MCF 10A (cell line): Measurements from ENCODE around the gene CIAO1. TPM values are rescaled to one million over a fixed set of nuclear protein-coding genes. Genes with fewer than 3 reads are reported as not detected.

Experiments
- BruUV-seq: library from RNA; stranded (reverse); fragments of 400-500 nt; replicated peaks from 2 replicates; lab custom pipeline; 2021; lab: Mats Ljungman, UMichigan
- CTCF ChIA-PET: fragments of 300-600 bp; sonication (Branson Sonifier 250); formaldehyde crosslinking; extraction: SDS; loops from one replicate; lab custom pipeline; 2021; ENCODE audit warnings: antibody characterized with exemption, inconsistent platforms; lab: Yijun Ruan, JAX
- POLR2A ChIA-PET: fragments of 300-600, 350-650 bp; sonication (Branson Sonifier 250); formaldehyde crosslinking; extraction: SDS; loops from one replicate; lab custom pipeline; 2020; ENCODE audit warnings: antibody characterized with exemption, inconsistent platforms; lab: Yijun Ruan, JAX
- DNase-seq: peaks from one replicate; pipeline ENCODE4 v3.0.0-alpha.2; 2018; ENCODE audit not compliant: unreplicated experiment
- H3K27ac Mint-ChIP-seq: one replicate; pipeline ENCODE4 v1.8.0; 2022; ENCODE audit warnings: mild to moderate bottlenecking, low read depth, mixed read lengths; ENCODE audit not compliant: unreplicated experiment
- H3K27me3 Mint-ChIP-seq: one replicate; pipeline ENCODE4 v1.8.0; 2022; ENCODE audit warnings: mixed read lengths; ENCODE audit not compliant: insufficient read depth, unreplicated experiment
- H3K36me3 Mint-ChIP-seq: one replicate; pipeline ENCODE4 v1.8.0; 2022; ENCODE audit warnings: mild to moderate bottlenecking, moderate library complexity, mixed read lengths; ENCODE audit not compliant: insufficient read depth, unreplicated experiment
- H3K4me1 Mint-ChIP-seq: one replicate; pipeline ENCODE4 v1.8.0; 2022; ENCODE audit warnings: mixed read lengths; ENCODE audit not compliant: insufficient read depth, unreplicated experiment
- H3K4me3 Mint-ChIP-seq: one replicate; pipeline ENCODE4 v1.8.0; 2022; ENCODE audit warnings: mild to moderate bottlenecking, moderate library complexity, mixed read lengths; ENCODE audit not compliant: unreplicated experiment
- H3K9me3 Mint-ChIP-seq: one replicate; pipeline ENCODE4 v1.8.0; 2022; ENCODE audit warnings: mixed read lengths; ENCODE audit not compliant: unreplicated experiment
- intact Hi-C: fragments of 100-400 bp; cut with micrococcal nuclease; formaldehyde crosslinking; loops from 2 replicates; pipeline ENCODE4 v1.14.1; 2022
- total RNA-seq: library from RNA; stranded (reverse); gene quantifications from 2 replicates; pipeline ENCODE4 v1.2.3, GENCODE V29; 2022
- TF ChIP-seq, protein P1 (sequence below): fragments of 200-600 bp; IDR thresholded peaks from one replicate; pipeline ENCODE4 v1.8.0; 2022; ENCODE audit warnings: antibody characterized with exemption, mild to moderate bottlenecking; ENCODE audit not compliant: unreplicated experiment

Gene CIAO1
- total RNA-seq, 1 experiment from 2014 or later: 62.3 TPM

GRCh38 chr2:96264656-96265348, 1.2 kb upstream of the CIAO1 start:
- DNase-seq: no peak
- Mint-ChIP-seq H3K9me3 (no peaks in the 10 kb centered on the region), H3K27me3 (no peaks in the 10 kb centered on the region), H3K27ac (no peak overlapping the region), H3K36me3 (peaks cover 59% of the 10 kb centered on the region), H3K4me1 (peaks cover 34% of the 10 kb centered on the region), H3K4me3 (peak overlapping the region; percentile 93)
- TSS peak; percentile 49 for BruUV-seq
- TF ChIP-seq, protein P1, sequence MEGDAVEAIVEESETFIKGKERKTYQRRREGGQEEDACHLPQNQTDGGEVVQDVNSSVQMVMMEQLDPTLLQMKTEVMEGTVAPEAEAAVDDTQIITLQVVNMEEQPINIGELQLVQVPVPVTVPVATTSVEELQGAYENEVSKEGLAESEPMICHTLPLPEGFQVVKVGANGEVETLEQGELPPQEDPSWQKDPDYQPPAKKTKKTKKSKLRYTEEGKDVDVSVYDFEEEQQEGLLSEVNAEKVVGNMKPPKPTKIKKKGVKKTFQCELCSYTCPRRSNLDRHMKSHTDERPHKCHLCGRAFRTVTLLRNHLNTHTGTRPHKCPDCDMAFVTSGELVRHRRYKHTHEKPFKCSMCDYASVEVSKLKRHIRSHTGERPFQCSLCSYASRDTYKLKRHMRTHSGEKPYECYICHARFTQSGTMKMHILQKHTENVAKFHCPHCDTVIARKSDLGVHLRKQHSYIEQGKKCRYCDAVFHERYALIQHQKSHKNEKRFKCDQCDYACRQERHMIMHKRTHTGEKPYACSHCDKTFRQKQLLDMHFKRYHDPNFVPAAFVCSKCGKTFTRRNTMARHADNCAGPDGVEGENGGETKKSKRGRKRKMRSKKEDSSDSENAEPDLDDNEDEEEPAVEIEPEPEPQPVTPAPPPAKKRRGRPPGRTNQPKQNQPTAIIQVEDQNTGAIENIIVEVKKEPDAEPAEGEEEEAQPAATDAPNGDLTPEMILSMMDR: no peak
- CTCF ChIA-PET: interaction anchor here (0.6 to 1.1 kb wide), 3 partner anchors 8 to 247 kb away, joined by 3 read pairs; no protein-coding TSS in a partner anchor
- intact Hi-C loops: loop anchor here (5.0 to 10.0 kb wide), 4 partner anchors 72 to 273 kb away; partner anchors contain the start of genes ANKRD36C, NCAPH and NEURL3
- POLR2A ChIA-PET: interaction anchor here (0.6 to 1.8 kb wide), 6 partner anchors 40 to 269 kb away, joined by 3 to 13 read pairs (median 3); partner anchors contain the start of genes SNRNP200 and STARD7

- DNase-seq: no peak
- TF ChIP-seq, protein P1: no peak
- peak overlapping the region; percentile 68 for H3K27ac Mint-ChIP-seq
- ChIA-PET POLR2A (interaction anchor here (0.6 to 1.8 kb wide), 5 partner anchors 39 to 268 kb away, joined by 3 to 13 read pairs (median 3); partner anchors contain the start of genes SNRNP200 and STARD7), CTCF (interaction anchor here (1.1 kb wide), 1 partner anchor 246 kb away, joined by 3 read pairs; no protein-coding TSS in a partner anchor)
- peak overlapping the region; percentile 93 for H3K4me3 Mint-ChIP-seq
- intact Hi-C loops: loop anchor here (5.0 to 10.0 kb wide), 3 partner anchors 72 to 242 kb away; partner anchors contain the start of genes NCAPH and NEURL3
- no TSS peak for BruUV-seq
- no peaks in the 10 kb centered on the region for H3K27me3 Mint-ChIP-seq
- H3K36me3 Mint-ChIP-seq: peaks cover 64% of the 10 kb centered on the region
- H3K9me3 Mint-ChIP-seq: no peaks in the 10 kb centered on the region
- peaks cover 31% of the 10 kb centered on the region for H3K4me1 Mint-ChIP-seq
Measured at GRCh38 chr2:96265349-96265839, 631 bp upstream of the CIAO1 start.

- no peaks in the 10 kb centered on the region for H3K27me3 Mint-ChIP-seq
- POLR2A ChIA-PET: interaction anchor here (0.6 to 1.8 kb wide), 9 partner anchors 8 to 242 kb away, joined by 3 to 10 read pairs (median 3); partner anchors contain the start of genes NCAPH, SNRNP200 and STARD7
Measured at GRCh38 chr2:96267159-96267971, 1.3 kb downstream of the CIAO1 start.

More at GRCh38 chr2:96267159-96267971, 1.3 kb downstream of the CIAO1 start:
- CTCF ChIA-PET: interaction anchor here (0.6 to 1.3 kb wide), 12 partner anchors 21 to 547 kb away, joined by 3 to 7 read pairs (median 3); no protein-coding TSS in a partner anchor
- TF ChIP-seq, protein P1: peak; percentile 17
- Mint-ChIP-seq H3K27ac (no peak overlapping the region), H3K9me3 (no peaks in the 10 kb centered on the region), H3K4me3 (peak overlapping the region; percentile 93), H3K36me3 (peaks cover 67% of the 10 kb centered on the region), H3K4me1 (peaks cover 16% of the 10 kb centered on the region)
- intact Hi-C loops: loop anchor here (5.0 to 10.0 kb wide), 3 partner anchors 70 to 240 kb away; partner anchors contain the start of genes NCAPH and NEURL3
- BruUV-seq: no TSS peak
- peak; percentile 34 for DNase-seq
